HL-60/S4 treated with phorbol 12-myristate 13-acetate at 8.2 ng/mL for 4 days and 3 days (cell line): ENCODE results near the gene WDR35.

ENCODE experiments used
- in situ Hi-C: fragments of 300-500 bp; cut with MboI; formaldehyde crosslinking; loops from 2 replicates; pipeline ENCODE4 v1.15.0; 2022; ENCODE audit warnings: low sequenced_read_pairs

Gene WDR35

GRCh38 chr2:20012032-20012281, 22.1 kb upstream of the WDR35 start:
- in situ Hi-C loops, result no loop called here

- in situ Hi-C loops, result no loop called here
Measured at GRCh38 chr2:20011276-20012031, 21.5 kb upstream of the WDR35 start.

- in situ Hi-C loops, result no loop called here
Measured at GRCh38 chr2:20008703-20009102, 18.8 kb upstream of the WDR35 start.

DNA sequence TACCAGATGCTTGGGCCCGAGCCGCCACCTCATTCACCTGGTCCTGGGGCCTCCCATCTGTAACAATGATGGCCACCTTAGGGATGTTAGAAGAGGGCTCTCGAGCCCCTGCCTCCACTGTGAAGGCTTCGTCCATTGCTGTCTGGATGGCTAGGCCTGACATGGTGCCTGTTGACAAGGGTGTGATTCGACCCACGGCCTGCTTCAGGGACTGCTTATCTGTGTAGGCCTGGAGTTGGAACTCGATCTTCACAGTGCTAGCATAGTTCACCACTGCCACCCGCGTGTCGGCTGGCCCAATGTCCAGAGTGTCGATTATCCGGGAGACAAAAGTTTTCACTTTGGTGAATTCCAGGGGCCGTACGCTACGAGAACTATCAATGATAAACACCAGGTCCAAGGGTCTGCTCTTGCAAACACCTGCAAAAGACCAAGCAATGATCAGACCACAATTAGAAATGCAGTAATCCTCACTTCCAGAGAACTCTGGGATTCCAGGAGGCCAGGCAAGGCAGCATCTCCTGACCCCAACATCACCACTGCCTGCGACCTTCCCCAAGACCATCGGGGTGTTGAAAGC, 16.1 kb upstream of the WDR35 start:
- in situ Hi-C loops, result no loop called here

DNA sequence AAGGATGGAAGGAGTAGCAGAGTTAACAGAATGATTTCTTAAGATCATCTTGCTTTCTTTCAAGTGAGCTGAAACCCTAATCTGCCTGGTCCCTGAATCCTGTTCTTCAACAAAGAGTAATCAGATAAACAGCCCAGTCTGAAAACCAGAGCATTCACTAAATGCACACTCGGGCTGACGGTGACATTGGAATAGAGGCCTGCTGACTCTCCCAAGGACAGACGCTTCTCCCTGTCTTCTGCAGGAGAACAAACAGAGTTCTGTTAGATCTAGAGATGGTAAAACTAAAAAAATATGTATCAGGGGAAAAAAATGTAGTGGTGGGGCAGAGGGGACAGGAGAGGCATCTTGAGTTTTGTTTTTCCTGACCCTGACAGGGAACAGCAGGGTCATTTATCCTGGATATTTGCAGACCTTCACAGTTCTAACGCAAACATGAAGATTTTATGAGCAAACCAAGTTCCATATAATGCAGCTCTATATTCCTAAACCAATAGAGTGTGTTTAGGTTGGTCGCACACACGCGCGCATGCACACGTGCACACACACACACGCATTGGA, 15.2 kb upstream of the WDR35 start:
- in situ Hi-C loops, result no loop called here

DNA sequence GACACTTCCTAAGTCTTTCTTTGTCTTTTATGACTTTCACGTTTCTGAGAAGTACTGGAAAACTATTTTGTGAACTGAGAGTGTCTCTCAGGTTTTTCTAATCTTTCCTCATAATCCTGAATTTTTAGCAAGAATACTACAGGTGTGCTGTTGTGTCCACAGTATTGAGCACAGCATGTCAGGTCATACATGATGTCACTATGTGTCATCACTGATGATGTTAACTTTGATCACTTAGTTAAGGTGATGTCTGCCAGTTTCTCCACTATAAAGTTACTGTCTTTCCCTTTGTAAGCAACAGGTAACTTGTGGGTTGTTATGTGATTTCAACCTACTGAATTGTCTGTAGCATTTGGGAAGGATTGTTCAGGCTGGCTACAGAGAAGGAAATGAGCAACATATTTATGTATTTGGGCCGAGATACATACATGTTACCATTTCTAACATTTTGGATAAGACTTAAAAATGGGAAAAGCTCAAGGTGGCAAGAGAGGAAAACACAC, 11.5 kb upstream of the WDR35 start:
- in situ Hi-C loops, result no loop called here

DNA sequence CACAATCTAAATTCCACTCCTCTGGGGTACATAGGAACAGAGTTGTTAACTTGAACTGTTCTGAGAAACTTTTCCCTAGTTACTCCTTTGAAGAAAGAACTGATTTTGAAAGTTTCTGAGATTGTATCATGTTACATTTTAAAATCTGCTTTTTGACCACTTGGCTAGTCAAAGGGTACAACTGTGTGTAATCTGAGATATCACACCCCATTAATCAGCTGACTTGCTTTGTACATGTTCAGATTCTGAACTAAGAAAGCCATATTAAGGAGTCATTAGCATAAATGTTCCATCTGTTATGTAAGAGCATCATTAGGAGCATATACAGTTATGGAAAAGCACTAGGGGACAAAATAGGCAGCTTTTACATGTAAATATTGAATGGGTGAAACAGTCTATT, 3.8 kb upstream of the WDR35 start:
- in situ Hi-C loops, result no loop called here

DNA sequence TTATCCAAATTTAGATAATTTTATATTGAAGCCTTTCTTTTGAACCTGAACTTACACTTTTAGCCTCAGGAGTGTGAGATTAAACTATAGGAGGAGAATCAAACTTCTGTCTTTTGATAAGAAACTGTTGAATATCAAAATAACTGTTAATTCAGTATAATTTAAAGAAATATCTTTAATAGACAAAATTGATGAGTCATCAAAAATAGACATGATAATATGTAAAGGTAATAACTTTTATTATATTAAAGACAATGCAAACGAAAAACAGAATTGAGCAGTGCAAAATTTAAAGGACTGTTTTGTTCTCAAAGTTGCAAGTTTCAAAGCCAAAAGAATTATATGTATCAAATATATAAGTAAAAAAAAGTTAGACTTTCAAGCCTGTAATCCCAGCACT, 2.0 kb upstream of the WDR35 start:
- in situ Hi-C loops, result no loop called here

DNA sequence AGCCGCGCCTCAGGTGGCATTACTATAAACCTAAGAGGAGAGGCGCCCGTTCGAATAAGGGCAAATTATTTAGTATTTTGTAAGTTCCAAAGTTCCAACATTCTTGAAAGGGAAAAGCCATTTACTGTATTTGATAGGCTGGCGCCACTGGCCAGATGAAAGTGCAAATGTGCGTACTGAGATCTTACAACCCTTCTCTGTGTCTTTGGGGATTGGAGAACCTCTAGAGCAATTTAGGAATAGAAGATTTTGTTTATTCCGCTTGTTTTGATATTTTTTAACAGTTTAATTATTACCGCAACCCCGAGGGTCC, 467 bp upstream of the WDR35 start:
- in situ Hi-C loops, result no loop called here

DNA sequence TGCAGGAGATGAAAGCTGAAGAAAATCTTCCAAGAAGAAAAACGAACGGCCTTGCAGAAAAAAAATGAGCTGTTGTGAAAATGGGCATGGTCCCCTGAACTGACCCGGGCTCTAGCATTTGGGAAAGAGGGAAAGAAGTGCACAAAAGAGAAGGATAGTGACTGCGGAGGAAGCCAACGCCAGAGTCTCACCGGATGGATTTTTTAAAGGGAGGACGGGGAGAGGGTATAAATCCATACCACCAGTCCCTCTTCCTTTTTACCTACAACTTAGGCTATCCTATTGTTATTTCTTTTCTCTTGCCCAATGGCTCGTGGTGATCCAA, 601 bp downstream of the WDR35 start:
- in situ Hi-C loops, result no loop called here

DNA sequence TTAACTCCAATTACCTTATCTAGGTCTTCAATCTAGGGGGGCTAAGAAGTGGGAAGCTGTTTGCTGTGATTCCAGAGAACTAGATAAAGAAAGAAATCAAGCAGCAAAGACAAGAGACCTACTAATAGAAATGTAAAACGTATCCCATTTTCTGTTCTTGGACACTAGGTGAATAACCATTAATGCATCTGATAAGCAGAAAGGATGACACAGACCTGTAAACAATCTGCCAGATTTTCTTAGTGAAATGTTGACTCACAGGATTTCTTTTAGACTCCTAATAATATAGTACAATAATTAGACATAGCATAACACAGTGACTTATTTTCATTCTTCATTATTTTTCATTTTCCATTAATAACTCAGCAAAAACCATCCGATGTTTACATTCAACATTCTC, 1.3 kb downstream of the WDR35 start:
- in situ Hi-C loops, result no loop called here

GRCh38 chr2:19987936-19988335, 2.0 kb downstream of the WDR35 start:
- in situ Hi-C loops, result no loop called here

DNA sequence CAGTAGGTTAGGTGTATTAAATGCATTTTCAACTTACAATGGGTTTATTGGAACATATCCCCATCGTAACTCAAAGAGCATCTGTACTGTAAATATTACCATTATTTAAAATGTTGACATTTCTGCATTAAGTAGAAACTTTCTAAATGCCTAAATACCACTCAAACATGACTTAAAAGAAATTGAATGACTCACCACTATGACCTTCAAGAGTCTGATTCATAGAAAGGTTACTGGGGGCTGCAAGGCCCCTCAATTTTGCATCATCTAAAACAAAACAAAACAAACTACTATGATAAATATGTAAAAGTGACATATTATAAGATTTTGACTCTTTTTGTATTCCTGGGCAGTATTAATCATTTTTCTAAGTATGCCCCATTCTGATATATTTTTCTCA, 7.6 kb downstream of the WDR35 start:
- in situ Hi-C loops, result no loop called here

DNA sequence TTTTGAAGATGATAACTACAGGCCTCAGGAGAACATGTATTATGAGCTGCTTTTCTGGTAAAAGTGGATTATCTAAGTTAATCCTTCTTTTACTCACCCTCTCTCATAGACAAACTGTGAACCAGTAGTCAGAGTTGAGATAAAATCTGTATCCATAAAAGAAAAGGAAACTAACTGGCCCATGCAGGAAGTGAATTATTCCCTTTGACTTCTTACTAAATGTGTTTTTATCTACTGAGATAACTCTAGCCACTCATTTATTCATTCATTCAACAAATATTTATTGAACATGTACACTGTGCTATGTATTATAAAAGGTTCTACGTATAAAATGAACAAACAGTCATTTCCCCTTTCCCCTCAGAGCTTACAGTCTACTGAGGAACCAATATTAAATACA, 10.0 kb downstream of the WDR35 start:
- in situ Hi-C loops, result no loop called here

- in situ Hi-C loops, result no loop called here
Measured at GRCh38 chr2:19973466-19973865, 16.4 kb downstream of the WDR35 start.

DNA sequence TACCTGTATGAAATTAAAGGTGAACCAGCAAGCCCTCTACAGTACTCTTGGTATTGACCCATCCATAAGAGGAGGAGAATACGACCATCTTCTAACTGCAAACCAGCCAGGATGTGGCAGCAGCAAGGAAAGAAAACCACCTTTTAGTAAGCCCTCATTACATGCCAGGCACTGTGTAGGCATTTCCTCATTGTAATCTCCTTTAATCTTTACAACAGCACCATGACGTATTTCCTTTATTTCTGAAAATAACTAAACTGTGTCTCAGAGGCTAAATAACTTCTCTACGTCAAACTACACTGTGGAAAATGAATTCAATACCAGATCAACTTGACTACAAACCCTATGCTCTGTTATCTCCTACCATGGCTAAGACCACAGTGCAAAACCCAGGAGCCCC, 18.2 kb downstream of the WDR35 start:
- in situ Hi-C loops, result no loop called here

GRCh38 chr2:19963386-19963785, 26.5 kb downstream of the WDR35 start:
- in situ Hi-C loops, result no loop called here

- in situ Hi-C loops, result no loop called here
Measured at GRCh38 chr2:19955544-19956422, 34.1 kb downstream of the WDR35 start.

DNA sequence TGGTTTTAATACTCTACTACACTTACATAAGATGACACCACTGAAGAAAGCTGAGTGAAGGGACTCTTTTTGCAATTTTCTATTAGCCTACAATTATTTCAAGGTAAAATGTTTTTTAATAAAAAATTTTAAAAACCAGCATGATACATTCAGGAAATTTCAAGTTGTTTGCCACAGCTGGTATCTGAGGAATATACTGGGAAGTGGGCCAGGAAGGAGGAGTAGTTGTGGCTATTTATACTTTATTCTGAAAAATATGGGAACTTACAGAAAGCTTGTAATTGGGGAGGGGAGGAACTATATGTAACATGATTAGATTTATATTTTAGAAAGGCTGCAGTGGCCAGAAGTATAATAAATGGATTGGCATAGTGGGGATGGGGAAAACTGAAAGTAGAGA, 40.8 kb downstream of the WDR35 start:
- in situ Hi-C loops, result no loop called here

DNA sequence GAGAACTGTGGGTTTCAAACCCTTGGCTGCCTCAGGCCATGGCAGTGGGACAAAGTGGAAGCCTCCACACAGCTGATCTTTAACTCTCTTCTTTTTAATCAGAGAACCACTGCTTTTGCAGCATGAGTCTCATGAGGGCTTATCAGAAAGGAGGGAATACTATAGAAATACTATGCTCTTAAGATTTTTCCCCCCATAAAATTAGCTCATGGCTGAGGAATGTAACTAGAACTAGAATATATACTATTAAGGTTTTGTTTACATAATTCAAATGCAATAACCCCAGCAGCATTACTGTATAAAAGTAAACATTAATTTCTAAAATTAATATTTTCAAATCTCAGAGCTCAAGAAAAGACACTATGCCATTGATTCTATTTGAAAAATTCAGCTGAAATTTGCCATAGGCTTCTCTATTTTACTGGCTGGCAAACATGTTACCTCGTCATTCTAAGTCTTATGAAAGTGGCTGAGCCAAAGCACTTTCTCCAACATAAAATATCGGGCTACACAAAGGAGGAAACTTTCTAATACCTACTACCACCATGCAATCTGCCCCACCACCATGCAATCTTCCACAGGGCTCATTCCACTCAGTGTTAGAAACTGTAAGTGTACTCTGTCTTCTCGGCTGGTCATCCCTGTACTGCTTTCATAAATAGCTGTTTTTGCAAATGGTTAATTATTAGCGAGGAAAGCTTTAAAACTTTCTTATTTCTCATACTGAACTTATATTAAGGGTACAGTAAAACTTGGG, 42.5 kb downstream of the WDR35 start:
- in situ Hi-C loops, result no loop called here

DNA sequence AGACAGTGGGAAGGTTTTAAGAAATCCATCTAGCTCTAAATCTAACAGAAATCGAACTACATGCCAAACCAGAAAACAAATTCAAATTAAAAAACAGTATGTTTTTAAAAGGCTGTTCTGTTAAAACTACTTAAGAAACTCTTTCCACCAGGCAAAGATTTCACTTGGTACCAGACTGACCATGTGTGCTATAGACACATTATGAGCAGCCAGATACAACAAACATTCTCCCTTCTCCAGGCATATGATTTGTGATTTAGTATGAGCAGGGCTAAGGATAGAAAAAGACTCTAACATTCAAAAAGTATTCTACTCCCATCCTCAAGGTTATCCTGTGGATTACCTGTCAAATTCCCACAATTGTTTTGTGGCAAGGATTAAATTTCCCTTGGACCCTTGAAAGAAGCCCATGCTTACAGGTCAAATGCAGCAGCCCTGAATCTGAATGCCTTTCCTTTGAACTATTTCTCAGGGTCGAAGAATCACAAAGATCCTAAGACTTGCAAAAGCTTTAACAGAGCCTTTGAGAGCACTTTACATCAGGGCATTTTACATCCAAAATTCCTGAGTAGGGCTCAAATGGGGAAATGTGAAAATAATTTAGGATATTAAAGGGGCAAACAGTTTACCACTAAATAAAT, 45.6 kb downstream of the WDR35 start:
- in situ Hi-C loops, result no loop called here
